Bronchial epithelial cell (primary cell): ENCODE data around the gene VPS41. TPM values are rescaled to one million over a fixed set of nuclear protein-coding genes. Genes with fewer than 3 reads are reported as not detected.

Experiments used
- DNase-seq: peaks from one replicate; pipeline ENCODE4 v3.0.0-alpha.2; 2010; ENCODE audit warnings: low read depth
- FAIRE-seq: peaks from 2 replicates; lab custom pipeline; 2011; peaks lifted over from hg19 to GRCh38; lab: Jason Lieb, UNC
- H3K27me3 ChIP-seq: 2 replicates; pipeline ENCODE4 v1.5.1; 2011; ENCODE audit warnings: low read length; ENCODE audit not compliant: control insufficient read depth, insufficient read depth
- H3K36me3 ChIP-seq: 2 replicates; pipeline ENCODE4 v1.5.1; 2011; ENCODE audit warnings: low read length; ENCODE audit not compliant: control insufficient read depth, insufficient read depth
- H3K4me3 ChIP-seq: 2 replicates; pipeline ENCODE4 v1.5.1; 2011; ENCODE audit warnings: mild to moderate bottlenecking, low read depth, low read length, control low read depth
- CTCF ChIP-seq: IDR thresholded peaks from 2 replicates; pipeline ENCODE4 v1.5.1; 2011; ENCODE audit warnings: mild to moderate bottlenecking, moderate library complexity, low read length, control low read depth, inconsistent platforms; ENCODE audit not compliant: insufficient read depth, severe bottlenecking
- total RNA-seq: library from RNA; depleted of rRNA; stranded (reverse); fragments of >200 nt; gene quantifications from 2 replicates; pipeline ENCODE4 v1.2.1, GENCODE V29; 2014

VPS41 gene
- total RNA-seq, 1 donor from 2014 or later: 32.9 TPM

GRCh38 chr7:38819463-38819862, 89.5 kb downstream of the VPS41 start:
- DNase-seq: no peak
- no peaks in the 10 kb centered on the region for H3K36me3 ChIP-seq
- no peaks in the 10 kb centered on the region for H3K27me3 ChIP-seq
- no peak for TF ChIP-seq CTCF
- FAIRE-seq: no peak
- H3K4me3 ChIP-seq: no peak overlapping the region

DNA sequence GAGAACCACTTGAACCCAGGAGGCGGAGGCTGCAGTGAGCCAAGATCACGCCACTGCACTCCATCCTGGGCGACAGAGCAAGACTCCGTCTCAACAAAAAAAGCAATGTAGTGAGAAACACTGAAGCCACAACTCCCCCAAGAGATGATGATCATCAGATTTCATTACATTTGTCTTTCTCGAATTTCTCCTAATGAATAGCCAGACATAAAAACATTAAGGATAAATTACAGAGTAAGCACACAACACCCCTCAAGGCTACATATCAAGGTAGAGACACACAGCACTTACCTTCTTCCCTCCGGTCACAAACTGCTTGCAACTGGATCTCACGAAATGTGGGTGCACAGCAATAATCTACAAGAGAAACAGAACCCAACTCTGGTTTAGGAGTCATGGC, 91.5 kb downstream of the VPS41 start:
- TF ChIP-seq CTCF: no peak
- no peak overlapping the region for H3K4me3 ChIP-seq
- no peaks in the 10 kb centered on the region for H3K27me3 ChIP-seq
- FAIRE-seq: no peak
- no peaks in the 10 kb centered on the region for H3K36me3 ChIP-seq
- no peak for DNase-seq

GRCh38 chr7:38813768-38814167, 95.2 kb downstream of the VPS41 start:
- Histone ChIP-seq H3K36me3 (no peaks in the 10 kb centered on the region), H3K27me3 (no peaks in the 10 kb centered on the region), H3K4me3 (no peak overlapping the region)
- no peak for DNase-seq
- no peak for FAIRE-seq
- TF ChIP-seq CTCF: no peak

GRCh38 chr7:38806912-38807311, 102.1 kb downstream of the VPS41 start:
- no peaks in the 10 kb centered on the region for H3K36me3 ChIP-seq
- TF ChIP-seq CTCF: no peak

GRCh38 chr7:38801786-38802185, 107.2 kb downstream of the VPS41 start:
- Histone ChIP-seq H3K27me3 (no peaks in the 10 kb centered on the region), H3K36me3 (no peaks in the 10 kb centered on the region), H3K4me3 (no peak overlapping the region)
- DNase-seq: no peak
- TF ChIP-seq CTCF: no peak
- no peak for FAIRE-seq

More at GRCh38 chr7:38806912-38807311, 102.1 kb downstream of the VPS41 start:
- Histone ChIP-seq H3K27me3 (no peaks in the 10 kb centered on the region), H3K4me3 (no peak overlapping the region)
- FAIRE-seq (no peak), DNase-seq (no peak)

DNA sequence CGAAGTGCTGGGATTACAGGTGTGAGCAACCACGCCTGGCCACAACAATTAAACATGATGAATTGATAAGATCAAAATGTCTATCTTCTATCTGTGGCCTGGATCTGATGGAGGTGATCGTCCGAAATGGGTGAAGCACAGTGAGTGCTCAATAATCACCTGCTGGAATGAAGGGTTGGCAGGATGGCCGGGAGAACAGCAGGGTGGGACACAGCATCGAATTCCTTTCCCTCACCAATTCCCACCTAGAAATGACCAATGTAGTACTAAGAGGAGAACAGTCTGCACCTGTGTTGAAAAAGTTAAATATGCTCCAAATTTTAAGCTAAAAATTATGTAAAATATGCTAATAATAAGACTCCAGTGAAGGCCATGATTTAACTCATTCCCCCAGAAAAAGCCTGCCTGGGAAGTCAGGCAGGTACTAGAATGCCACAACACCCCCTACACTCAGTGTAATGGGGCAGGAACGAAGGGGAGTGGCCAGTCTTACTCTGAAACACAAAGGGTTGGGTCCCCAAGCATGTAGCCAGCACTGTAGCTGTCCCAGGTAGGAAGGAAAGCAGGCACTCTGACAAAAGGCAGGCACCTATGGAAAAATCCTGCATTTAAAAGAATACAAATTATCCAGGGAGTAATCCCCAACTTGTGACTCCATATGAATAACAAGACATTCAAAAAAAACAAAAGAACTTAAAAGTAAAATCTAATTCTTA, 110.3 kb downstream of the VPS41 start:
- no peak for TF ChIP-seq CTCF
- no peaks in the 10 kb centered on the region for H3K36me3 ChIP-seq
- no peak for FAIRE-seq

More for the DNA sequence above, 110.3 kb downstream of the VPS41 start:
- DNase-seq: no peak
- Histone ChIP-seq H3K4me3 (no peak overlapping the region), H3K27me3 (no peaks in the 10 kb centered on the region)
